ENCODE measurements around the gene CETP. TPM values are rescaled to one million over a fixed set of nuclear protein-coding genes. Genes with fewer than 3 reads are reported as not detected.
"Not testable (repeated sequence)": the region's sequence is repeated elsewhere in the genome, so short reads cannot be mapped to it uniquely, and the experiment has no call there.

The CETP gene
- total RNA-seq, 1 donor from 2014 or later, result 0.16 TPM

GRCh38 chr16:56970934-56971767 lies 9.4 kb downstream of the CETP start:
- Histone ChIP-seq H3K9me3 (replicated peaks) (no peaks in the 10 kb centered on the region), H3K4me3 (no peak overlapping the region), H3K27ac (replicated peaks) (no peak overlapping the region), H3K4me1 (peaks cover 10% of the 10 kb centered on the region), H3K36me3 (no peaks in the 10 kb centered on the region), H3K27me3 (ENCODE audit: low read depth) (no peaks in the 10 kb centered on the region)
- no peak for TF ChIP-seq CTCF (IDR thresholded peaks at IDR 0.05; ENCODE audit: borderline replicate concordance)
- no peak for DNase-seq
- intact Hi-C loops (cut with micrococcal nuclease), result no loop called here

DNA sequence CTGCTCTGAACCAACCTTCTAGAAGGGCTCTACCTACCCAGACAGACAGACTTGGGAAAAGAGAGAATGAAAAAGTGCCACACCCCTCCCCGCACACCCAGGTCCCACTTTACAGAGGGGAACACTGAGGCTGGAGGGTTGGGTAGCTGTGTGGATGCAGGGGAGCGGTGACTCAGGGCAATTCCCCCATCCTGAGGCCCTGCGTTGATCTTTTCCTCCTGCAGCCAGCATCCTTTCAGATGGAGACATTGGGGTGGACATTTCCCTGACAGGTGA lies 10.0 kb downstream of the CETP start:
- intact Hi-C loops (cut with micrococcal nuclease), result no loop called here
- no peak for DNase-seq

GRCh38 chr16:56972403-56973293 lies 10.9 kb downstream of the CETP start:
- no peak for DNase-seq
- Histone ChIP-seq H3K9me3 (replicated peaks) (no peaks in the 10 kb centered on the region), H3K36me3 (no peaks in the 10 kb centered on the region), H3K27ac (replicated peaks) (no peak overlapping the region), H3K27me3 (ENCODE audit: low read depth) (no peaks in the 10 kb centered on the region), H3K4me3 (no peak overlapping the region), H3K4me1 (peaks cover 7% of the 10 kb centered on the region)
- TF ChIP-seq CTCF (IDR thresholded peaks at IDR 0.05; ENCODE audit: borderline replicate concordance), result no peak
- intact Hi-C loops (cut with micrococcal nuclease), result no loop called here

More for the DNA sequence above, 10.0 kb downstream of the CETP start:
- Histone ChIP-seq H3K27ac (replicated peaks) (no peak overlapping the region), H3K27me3 (ENCODE audit: low read depth) (no peaks in the 10 kb centered on the region), H3K4me3 (no peak overlapping the region), H3K9me3 (replicated peaks) (no peaks in the 10 kb centered on the region), H3K36me3 (no peaks in the 10 kb centered on the region), H3K4me1 (peaks cover 7% of the 10 kb centered on the region)
- no peak for TF ChIP-seq CTCF (IDR thresholded peaks at IDR 0.05; ENCODE audit: borderline replicate concordance)

- H3K36me3 ChIP-seq, result no peaks in the 10 kb centered on the region
- intact Hi-C loops (cut with micrococcal nuclease), result no loop called here
- H3K27me3 ChIP-seq (ENCODE audit: low read depth), result no peaks in the 10 kb centered on the region
- no peak overlapping the region for H3K27ac ChIP-seq (replicated peaks)
- H3K4me1 ChIP-seq, result peaks cover 7% of the 10 kb centered on the region
- no peak overlapping the region for H3K4me3 ChIP-seq
- H3K9me3 ChIP-seq (replicated peaks), result no peaks in the 10 kb centered on the region
- no peak for TF ChIP-seq CTCF (IDR thresholded peaks at IDR 0.05; ENCODE audit: borderline replicate concordance)
- DNase-seq, result no peak
Measured at GRCh38 chr16:56973294-56973689, 11.5 kb downstream of the CETP start.

GRCh38 chr16:56973899-56974298 lies 12.1 kb downstream of the CETP start:
- DNase-seq; H3K4me1 ChIP-seq; H3K36me3 ChIP-seq; H3K4me3 ChIP-seq; H3K27me3 ChIP-seq (ENCODE audit: low read depth); H3K27ac ChIP-seq (replicated peaks); intact Hi-C loops (cut with micrococcal nuclease); H3K9me3 ChIP-seq (replicated peaks): not testable (repeated sequence)
